ENCODE results near the gene EXOC8.
A peak's percentile ranks its signal among the peaks of the same experiment; 100 is the strongest.

The EXOC8 gene

GRCh38 chr1:231337043-231337471 lies 595 bp downstream of the EXOC8 start:
- no peak for TF ChIP-seq CTCF (conservative IDR thresholded peaks at IDR 0.05; ENCODE audit: low read depth, low read length)
- no peak for DNase-seq (ENCODE audit: low read depth)
- peak overlapping the region; percentile 98 for H3K4me3 ChIP-seq (ENCODE audit: low read length)

- no peak for TF ChIP-seq CTCF (conservative IDR thresholded peaks at IDR 0.05; ENCODE audit: low read depth, low read length)
- DNase-seq (ENCODE audit: low read depth): no peak
- H3K4me3 ChIP-seq (ENCODE audit: low read length): peak overlapping the region; percentile 98
Observed at GRCh38 chr1:231335663-231336602, 1.7 kb downstream of the EXOC8 start.

- TF ChIP-seq CTCF (conservative IDR thresholded peaks at IDR 0.05; ENCODE audit: low read depth, low read length): no peak
- peak overlapping the region; percentile 98 for H3K4me3 ChIP-seq (ENCODE audit: low read length)
- no peak for DNase-seq (ENCODE audit: low read depth)
Observed at GRCh38 chr1:231334952-231335351, 2.7 kb downstream of the EXOC8 start.

- H3K4me3 ChIP-seq (ENCODE audit: low read length): peak overlapping the region; percentile 98
- no peak for TF ChIP-seq CTCF (conservative IDR thresholded peaks at IDR 0.05; ENCODE audit: low read depth, low read length)
- DNase-seq (ENCODE audit: low read depth): no peak
Observed at GRCh38 chr1:231334079-231334666, 3.5 kb downstream of the EXOC8 start.

GRCh38 chr1:231332761-231333160 lies 4.9 kb downstream of the EXOC8 start:
- TF ChIP-seq CTCF (conservative IDR thresholded peaks at IDR 0.05; ENCODE audit: low read depth, low read length): no peak

GRCh38 chr1:231329483-231329882 lies 8.2 kb downstream of the EXOC8 start:
- no peak overlapping the region for H3K4me3 ChIP-seq (ENCODE audit: low read length)
- no peak for TF ChIP-seq CTCF (conservative IDR thresholded peaks at IDR 0.05; ENCODE audit: low read depth, low read length)
- DNase-seq (ENCODE audit: low read depth): no peak

More at GRCh38 chr1:231332761-231333160, 4.9 kb downstream of the EXOC8 start:
- H3K4me3 ChIP-seq (ENCODE audit: low read length): no peak overlapping the region
- no peak for DNase-seq (ENCODE audit: low read depth)

Data from retinal pigment epithelial cell (primary cell).